C4-2B (cell line): ENCODE measurements around the gene SMARCB1.

Source experiments
- H3K27ac ChIP-seq: fragments of 450-650 bp; 2 replicates; pipeline ENCODE4 v1.5.1; 2017
- CTCF ChIP-seq: fragments of 450-650 bp; conservative IDR thresholded peaks from 2 replicates; pipeline ENCODE4 v1.5.1; 2017; ENCODE audit warnings: mild to moderate bottlenecking
- ZFX ChIP-seq: fragments of 450-650 bp; IDR thresholded peaks from 2 replicates; pipeline ENCODE4 v1.6.1; 2017

SMARCB1 gene

DNA sequence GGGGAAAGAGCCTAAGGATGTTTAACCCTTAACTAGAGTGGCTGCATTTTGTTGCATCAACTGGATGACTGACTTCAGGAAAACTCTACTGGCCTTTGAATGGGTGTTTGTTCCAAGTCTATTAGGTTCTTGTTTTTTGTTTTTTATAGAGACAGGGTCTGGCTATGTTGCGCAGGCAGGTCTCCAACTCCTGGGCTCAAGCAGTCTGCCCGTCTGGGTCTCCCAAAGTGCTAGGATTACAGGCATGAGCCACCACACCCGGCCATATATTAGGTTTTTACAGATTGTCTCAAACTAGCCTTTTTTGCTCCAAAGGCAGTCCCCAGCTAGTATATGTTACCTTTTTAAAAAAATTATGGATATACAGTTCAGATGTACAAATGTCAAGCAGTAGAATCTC is 1.1 kb downstream of the SMARCB1 start:
- TF ChIP-seq ZFX (no peak), CTCF (no peak)
- H3K27ac ChIP-seq: peak overlapping the region; percentile 87

DNA sequence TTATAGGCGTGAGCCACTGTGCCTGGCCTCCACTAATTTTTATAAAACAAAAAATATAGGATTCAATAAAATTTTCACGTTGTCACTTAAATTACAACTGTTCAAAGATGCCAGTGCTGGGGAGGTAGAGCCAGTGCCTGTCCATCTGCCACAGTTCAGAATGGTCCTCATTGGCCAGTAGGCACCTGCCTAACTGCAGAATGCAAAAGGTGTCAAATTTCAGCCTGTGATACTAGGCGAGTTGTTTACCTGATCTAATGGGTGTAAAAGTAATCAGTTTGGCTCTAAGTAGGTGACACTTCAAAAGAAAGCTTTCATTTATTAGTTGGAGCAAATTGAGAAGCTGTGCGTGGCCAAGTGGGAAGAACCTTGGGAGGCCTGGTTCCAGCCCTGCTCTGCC is 2.4 kb downstream of the SMARCB1 start:
- TF ChIP-seq ZFX: no peak
- no peak for TF ChIP-seq CTCF
- H3K27ac ChIP-seq: no peak overlapping the region

DNA sequence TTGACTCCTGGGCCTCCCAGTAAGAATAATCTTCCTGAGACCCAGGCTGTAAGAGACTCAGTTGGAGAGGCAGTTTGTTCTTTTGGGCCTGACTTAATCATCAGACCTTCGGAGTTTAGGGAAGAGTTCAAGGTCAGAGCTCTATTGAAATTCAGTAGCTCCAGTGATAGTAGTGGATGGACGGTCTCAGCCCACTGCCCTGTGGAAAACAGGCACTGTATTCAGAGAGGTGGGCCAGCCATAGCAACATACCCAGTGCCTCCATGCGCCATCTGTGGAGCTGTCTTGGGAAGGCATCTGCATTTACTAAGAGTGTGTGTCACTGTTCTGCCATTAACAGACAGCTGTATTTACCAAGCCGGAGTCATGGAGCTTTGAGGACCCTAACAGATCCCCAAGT is 2.9 kb downstream of the SMARCB1 start:
- H3K27ac ChIP-seq: no peak overlapping the region
- TF ChIP-seq ZFX: no peak
- TF ChIP-seq CTCF: no peak

DNA sequence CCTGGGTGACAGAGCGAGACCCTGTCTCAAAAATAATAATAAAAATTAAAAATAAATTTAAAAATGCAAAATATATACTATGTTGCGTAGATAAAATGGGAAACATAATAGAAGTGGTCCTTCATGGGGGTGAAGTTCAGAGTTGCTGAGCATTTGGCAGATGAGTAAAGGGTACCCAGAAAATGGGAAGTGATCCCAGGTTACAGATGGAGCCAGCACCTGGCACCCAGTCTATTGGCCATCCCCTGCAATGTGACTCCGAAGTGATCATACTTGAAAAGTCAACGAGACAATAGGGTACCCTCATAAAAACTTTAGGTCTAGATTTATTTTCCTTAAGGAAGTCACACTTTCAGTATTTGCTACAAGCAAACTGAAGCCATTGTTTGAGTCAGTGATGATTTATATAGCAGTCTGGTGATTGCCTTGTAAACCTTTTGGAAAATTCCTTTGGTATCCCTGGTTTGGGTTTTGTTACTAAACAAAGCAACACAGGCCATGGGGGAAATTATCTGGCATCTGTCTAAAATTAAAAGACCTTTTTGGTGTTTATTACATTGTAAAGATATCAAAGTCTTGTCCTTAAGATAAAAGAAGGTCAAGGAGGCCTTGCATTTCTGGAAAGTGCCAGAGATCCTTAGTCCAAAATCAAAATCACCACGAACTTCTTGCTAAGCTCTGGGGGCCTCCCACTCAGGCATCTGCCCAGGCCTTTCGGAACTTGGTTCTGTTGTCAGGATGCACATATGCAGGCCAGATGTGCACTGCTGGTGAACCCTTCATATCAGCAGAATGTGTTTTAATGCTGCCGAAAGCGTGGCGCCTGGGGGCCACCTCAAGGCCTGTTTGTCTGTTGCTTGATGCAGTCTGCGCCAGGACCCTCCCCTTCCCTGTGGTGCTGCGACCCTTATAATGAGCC is 4.3 kb downstream of the SMARCB1 start:
- TF ChIP-seq CTCF: no peak
- TF ChIP-seq ZFX: no peak
- no peak overlapping the region for H3K27ac ChIP-seq

DNA sequence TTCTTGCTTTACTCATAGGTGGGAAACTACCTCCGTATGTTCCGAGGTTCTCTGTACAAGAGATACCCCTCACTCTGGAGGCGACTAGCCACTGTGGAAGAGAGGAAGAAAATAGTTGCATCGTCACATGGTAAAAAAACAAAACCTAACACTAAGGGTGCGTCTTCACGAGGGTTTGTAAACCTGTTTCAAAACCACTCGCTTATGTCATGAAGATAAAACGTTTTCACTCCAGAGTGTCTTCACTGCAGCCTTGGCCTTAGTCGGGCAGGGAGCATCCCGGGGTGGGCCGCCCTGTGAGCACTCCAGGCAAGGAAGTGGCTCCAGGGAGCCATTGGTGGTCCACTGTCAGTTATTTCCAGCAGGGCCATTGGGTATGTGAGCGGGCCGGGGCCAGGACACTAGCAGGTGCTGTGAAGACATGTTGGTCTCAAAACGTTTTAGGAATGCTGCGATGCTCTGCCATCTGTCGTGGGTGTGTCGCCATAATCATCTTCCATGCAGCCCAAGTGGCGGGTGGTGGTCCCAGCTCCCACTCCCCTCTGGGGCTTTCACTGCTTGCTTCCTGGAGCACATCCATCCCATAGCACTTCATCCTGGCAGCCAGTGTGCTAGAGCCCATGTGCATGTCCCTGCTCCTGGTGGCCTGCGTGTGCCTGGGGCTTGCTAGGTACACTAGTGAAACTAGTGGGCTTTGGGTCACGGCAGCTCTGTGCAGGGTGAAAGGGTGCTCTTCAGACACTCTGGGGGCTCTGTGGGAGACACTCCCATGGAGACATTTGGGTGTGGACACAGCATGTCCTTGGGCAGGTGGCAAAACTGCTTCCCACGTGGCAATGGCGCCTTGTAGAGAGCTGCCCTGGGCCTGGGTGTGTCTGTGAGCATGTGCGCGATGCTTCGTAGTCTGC is 5.2 kb downstream of the SMARCB1 start:
- H3K27ac ChIP-seq: no peak overlapping the region
- TF ChIP-seq CTCF (no peak), ZFX (no peak)

- TF ChIP-seq ZFX (no peak), CTCF (no peak)
- no peak overlapping the region for H3K27ac ChIP-seq
These were observed 6.6 kb downstream of the SMARCB1 start for GRCh38 chr22:23793326-23793725.

GRCh38 chr22:23796461-23796860 is 9.7 kb downstream of the SMARCB1 start:
- H3K27ac ChIP-seq: no peak overlapping the region
- TF ChIP-seq ZFX (no peak), CTCF (no peak)
